HUES64 (cell line): ENCODE results near the gene RPS19BP1.
"Not testable (repeated sequence)": the region's sequence is repeated elsewhere in the genome, so short reads cannot be mapped to it uniquely, and the experiment has no call there.

Experiments
- H3K27ac ChIP-seq: 2 replicates; pipeline ENCODE4 v1.7.0; 2013; ENCODE audit warnings: low read depth, low read length, inconsistent platforms
- H3K27me3 ChIP-seq: 2 replicates; pipeline ENCODE4 v1.6.1; 2013; ENCODE audit warnings: mild to moderate bottlenecking, low read length; ENCODE audit not compliant: insufficient read depth
- H3K36me3 ChIP-seq: 2 replicates; pipeline ENCODE4 v1.6.1; 2013; ENCODE audit warnings: mild to moderate bottlenecking, low read length; ENCODE audit not compliant: insufficient read depth
- H3K4me1 ChIP-seq: 2 replicates; pipeline ENCODE4 v1.6.1; 2013; ENCODE audit warnings: mild to moderate bottlenecking, low read length, moderate library complexity; ENCODE audit not compliant: insufficient read depth
- H3K4me3 ChIP-seq: 2 replicates; pipeline ENCODE4 v1.5.1; 2013; ENCODE audit warnings: mild to moderate bottlenecking, low read length, moderate library complexity
- H3K9ac ChIP-seq: 2 replicates; pipeline ENCODE4 v1.6.1; 2013; ENCODE audit warnings: mild to moderate bottlenecking, low read depth, low read length
- H3K9me3 ChIP-seq: 2 replicates; pipeline ENCODE4 v1.6.1; 2013; ENCODE audit warnings: low read depth, low read length; ENCODE audit not compliant: insufficient read depth
- WGBS: fragments of 150-250, 120-280 bp; methylation state at CpG from one replicate; pipeline ENCODE4 v1.1.7; 2013; ENCODE audit warnings: missing lambda C conversion rate; 5-methylcytosine and 5-hydroxymethylcytosine counted together

The RPS19BP1 gene

GRCh38 chr22:39526736-39527171, 5.8 kb downstream of the RPS19BP1 start:
- peaks cover 16% of the 10 kb centered on the region for H3K4me1 ChIP-seq
- no peaks in the 10 kb centered on the region for H3K9me3 ChIP-seq
- peak overlapping the region; percentile 55; the same call in 1 of the 2 replicates for H3K27ac ChIP-seq
- peaks cover 60% of the 10 kb centered on the region for H3K36me3 ChIP-seq
- 86% methylated on average over 4 of the region's 4 CpGs for WGBS
- H3K27me3 ChIP-seq, result no peaks in the 10 kb centered on the region
- H3K4me3 ChIP-seq, result no peak overlapping the region
- H3K9ac ChIP-seq, result no peak overlapping the region

DNA sequence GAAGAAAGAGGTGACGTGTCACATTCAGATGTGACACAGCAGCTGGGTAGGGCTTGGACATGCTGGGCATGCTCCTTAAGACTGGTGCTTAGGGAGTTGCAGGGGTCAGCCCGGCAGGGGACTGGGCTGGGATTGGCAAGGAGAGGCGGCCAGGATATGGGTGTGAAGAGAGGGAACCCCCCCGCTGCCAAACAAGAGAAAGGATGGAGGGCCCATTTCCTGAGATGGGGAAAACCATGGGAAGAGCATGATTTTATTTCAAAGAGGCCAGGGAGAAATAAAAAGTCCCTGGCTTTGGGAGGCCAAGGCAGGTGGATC, 6.9 kb downstream of the RPS19BP1 start:
- 0 out of 2 replicates have a peak overlapping the region, but pooled peaks have one; percentile 43 for H3K27ac ChIP-seq
- H3K9me3 ChIP-seq, result no peaks in the 10 kb centered on the region
- H3K36me3 ChIP-seq, result peaks cover 62% of the 10 kb centered on the region
- H3K4me1 ChIP-seq, result peaks cover 9% of the 10 kb centered on the region; the same call in 1 of the 2 replicates
- H3K9ac ChIP-seq, result no peak overlapping the region
- H3K4me3 ChIP-seq, result no peak overlapping the region
- no peaks in the 10 kb centered on the region for H3K27me3 ChIP-seq
- WGBS, result 85% methylated on average over 4 of the region's 4 CpGs

GRCh38 chr22:39524753-39525657, 7.5 kb downstream of the RPS19BP1 start:
- WGBS, result 91% methylated on average over 10 of the region's 10 CpGs
- Histone ChIP-seq H3K27me3 (no peaks in the 10 kb centered on the region), H3K9ac (no peak overlapping the region), H3K36me3 (peaks cover 57% of the 10 kb centered on the region), H3K4me3 (no peak overlapping the region), H3K4me1 (peaks cover 9% of the 10 kb centered on the region; the same call in 1 of the 2 replicates), H3K9me3 (no peaks in the 10 kb centered on the region), H3K27ac (peak overlapping the region; percentile 43; the same call in 1 of the 2 replicates)

DNA sequence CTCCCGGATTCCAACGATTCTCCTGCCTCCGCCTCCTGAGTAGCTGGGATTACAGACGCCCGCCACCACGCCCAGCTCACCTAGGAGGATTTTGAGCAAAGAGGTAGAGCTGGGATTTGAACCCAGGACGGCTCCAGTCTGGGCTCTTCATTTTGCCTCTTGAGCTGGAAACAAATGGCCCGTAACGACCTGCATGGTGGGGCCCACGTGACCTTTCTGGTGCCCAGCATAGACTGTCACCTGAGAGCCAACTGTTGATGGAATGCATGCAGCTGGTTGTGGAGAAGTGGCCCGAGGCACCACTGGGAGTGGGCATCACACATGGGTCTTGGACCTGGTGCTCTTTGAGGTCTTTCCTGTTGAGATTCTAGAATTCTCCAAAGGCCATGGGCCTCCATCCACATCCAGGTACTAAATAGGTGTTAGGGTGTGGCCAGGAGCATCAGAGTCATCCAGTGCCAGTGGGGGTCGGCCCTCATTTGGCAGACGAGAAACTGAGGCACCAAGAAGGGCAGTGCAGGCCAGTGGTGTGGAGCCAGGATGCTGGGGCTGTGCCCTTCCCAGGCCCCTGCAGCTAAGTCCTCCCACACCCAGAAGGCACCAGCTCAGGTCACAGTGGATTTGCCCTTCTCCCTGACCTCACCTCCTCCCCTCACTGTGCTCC, 8.3 kb downstream of the RPS19BP1 start:
- no peak overlapping the region for H3K9ac ChIP-seq
- H3K27ac ChIP-seq, result no peak overlapping the region
- H3K27me3 ChIP-seq, result no peaks in the 10 kb centered on the region
- H3K4me3 ChIP-seq, result no peak overlapping the region
- 92% methylated on average over 13 of the region's 13 CpGs for WGBS
- no peaks in the 10 kb centered on the region for H3K9me3 ChIP-seq
- H3K36me3 ChIP-seq, result peaks cover 50% of the 10 kb centered on the region
- peaks cover 9% of the 10 kb centered on the region; the same call in 1 of the 2 replicates for H3K4me1 ChIP-seq

- Histone ChIP-seq H3K4me3 (peak overlapping the region; percentile 91), H3K4me1 (peaks cover 4% of the 10 kb centered on the region; the same call in 1 of the 2 replicates), H3K9me3 (no peaks in the 10 kb centered on the region), H3K27ac (peak overlapping the region; percentile 16; the same call in 1 of the 2 replicates), H3K27me3 (peaks cover 6% of the 10 kb centered on the region; the same call in 1 of the 2 replicates), H3K36me3 (peaks cover 41% of the 10 kb centered on the region), H3K9ac (peak overlapping the region; percentile 28; the same call in 1 of the 2 replicates)
- 89% methylated on average over 14 of the region's 14 CpGs for WGBS
Observed at GRCh38 chr22:39522567-39523300, 9.8 kb downstream of the RPS19BP1 start.

GRCh38 chr22:39522091-39522490, 10.5 kb downstream of the RPS19BP1 start:
- H3K27me3 ChIP-seq, result peaks cover 12% of the 10 kb centered on the region; the same call in 1 of the 2 replicates
- H3K4me3 ChIP-seq, result peak overlapping the region; percentile 91
- peak overlapping the region; percentile 97; the same call in 1 of the 2 replicates for H3K27ac ChIP-seq
- peak overlapping the region; percentile 100; the same call in 1 of the 2 replicates for H3K9ac ChIP-seq
- not testable (repeated sequence) for H3K9me3 ChIP-seq, H3K4me1 ChIP-seq
- H3K36me3 ChIP-seq, result peaks cover 43% of the 10 kb centered on the region
- WGBS, result 72% methylated on average over 3 of the region's 5 CpGs

DNA sequence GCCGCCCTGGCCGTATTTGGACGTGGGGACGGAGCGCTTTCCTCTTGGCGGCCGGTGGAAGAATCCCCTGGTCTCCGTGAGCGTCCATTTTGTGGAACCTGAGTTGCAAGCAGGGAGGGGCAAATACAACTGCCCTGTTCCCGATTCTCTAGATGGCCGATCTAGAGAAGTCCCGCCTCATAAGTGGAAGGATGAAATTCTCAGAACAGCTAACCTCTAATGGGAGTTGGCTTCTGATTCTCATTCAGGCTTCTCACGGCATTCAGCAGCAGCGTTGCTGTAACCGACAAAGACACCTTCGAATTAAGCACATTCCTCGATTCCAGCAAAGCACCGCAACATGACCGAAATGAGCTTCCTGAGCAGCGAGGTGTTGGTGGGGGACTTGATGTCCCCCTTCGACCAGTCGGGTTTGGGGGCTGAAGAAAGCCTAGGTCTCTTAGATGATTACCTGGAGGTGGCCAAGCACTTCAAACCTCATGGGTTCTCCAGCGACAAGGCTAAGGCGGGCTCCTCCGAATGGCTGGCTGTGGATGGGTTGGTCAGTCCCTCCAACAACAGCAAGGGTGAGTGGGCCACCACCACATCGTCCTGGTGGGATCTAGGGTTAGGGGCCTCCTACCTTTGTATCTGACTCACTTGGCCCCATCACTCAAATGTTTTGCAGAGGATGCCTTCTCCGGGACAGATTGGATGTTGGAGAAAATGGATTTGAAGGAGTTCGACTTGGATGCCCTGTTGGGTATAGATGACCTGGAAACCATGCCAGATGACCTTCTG, 11.3 kb downstream of the RPS19BP1 start:
- Histone ChIP-seq H3K27ac (peak overlapping the region; percentile 97), H3K4me3 (peak overlapping the region; percentile 91), H3K9ac (peak overlapping the region; percentile 100), H3K36me3 (peaks cover 47% of the 10 kb centered on the region), H3K27me3 (peaks cover 17% of the 10 kb centered on the region; the same call in 1 of the 2 replicates)
- not testable (repeated sequence) for H3K9me3 ChIP-seq, H3K4me1 ChIP-seq
- WGBS, result 12% methylated on average over 28 of the region's 28 CpGs

GRCh38 chr22:39520226-39521105, 12.1 kb downstream of the RPS19BP1 start, which contains the start of gene ATF4:
Gene ATF4, plus strand, starts transcription at chr22:39520562. Its CDS starts 884 bp downstream, at chr22:39521446.
- H3K9ac ChIP-seq, result peak within 1 kb of the TSS; percentile 100
- peak within 1 kb of the TSS; percentile 97 for H3K27ac ChIP-seq
- under 1% methylated on average over 86 of the region's 86 CpGs for WGBS
- peaks cover 17% of the 10 kb centered on the region for H3K27me3 ChIP-seq
- H3K4me3 ChIP-seq, result peak within 1 kb of the TSS; percentile 91
- H3K9me3 ChIP-seq, result no peaks in the 10 kb centered on the region
- peaks cover 4% of the 10 kb centered on the region; the same call in 1 of the 2 replicates for H3K4me1 ChIP-seq
- peaks cover 54% of the 10 kb centered on the region for H3K36me3 ChIP-seq

DNA sequence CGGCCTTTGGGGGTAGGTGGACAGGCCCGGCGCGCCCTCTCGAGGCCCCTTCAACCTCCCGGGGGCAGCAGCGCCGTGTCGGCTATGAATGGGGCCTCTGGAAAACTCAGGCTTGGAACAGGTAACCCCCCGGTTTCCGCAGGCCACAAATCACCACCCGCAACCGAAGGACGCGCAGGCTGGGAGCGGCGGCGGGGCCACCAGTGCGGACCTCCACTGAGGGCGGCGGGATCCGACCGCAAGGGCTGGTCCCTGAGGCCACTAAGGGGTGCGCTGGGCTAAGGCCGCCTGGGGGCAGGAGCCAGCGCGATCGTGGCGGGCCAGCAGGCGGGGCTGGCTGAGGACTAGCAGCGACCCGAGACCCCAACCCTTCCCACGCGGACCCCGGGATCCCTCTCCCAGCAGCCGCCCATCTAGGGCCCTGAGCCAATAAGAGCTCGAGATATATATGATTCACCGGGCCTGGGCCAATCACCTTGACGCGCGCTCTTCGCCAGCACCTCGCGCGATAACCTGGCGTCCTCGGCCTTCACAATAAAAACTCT, 12.8 kb downstream of the RPS19BP1 start:
- Histone ChIP-seq H3K9me3 (no peaks in the 10 kb centered on the region), H3K27ac (peak overlapping the region; percentile 97), H3K36me3 (peaks cover 56% of the 10 kb centered on the region), H3K9ac (peak overlapping the region; percentile 100), H3K27me3 (peaks cover 17% of the 10 kb centered on the region), H3K4me3 (peak overlapping the region; percentile 91), H3K4me1 (peaks cover 4% of the 10 kb centered on the region; the same call in 1 of the 2 replicates)
- under 1% methylated on average over 47 of the region's 47 CpGs for WGBS
